ENCODE measurements around the gene GAREM2. TPM values are rescaled to one million over a fixed set of nuclear protein-coding genes. Genes with fewer than 3 reads are reported as not detected.

The GAREM2 gene
- total RNA-seq, 1 donor from 2014 or later = 4.2 TPM

GRCh38 chr2:26182887-26183630, 10.2 kb downstream of the GAREM2 start:
- Histone ChIP-seq H3K27ac (ENCODE audit: low read depth, low read length) (no peak overlapping the region), H3K36me3 (ENCODE audit: insufficient read depth, low read length) (no peaks in the 10 kb centered on the region), H4K20me1 (ENCODE audit: insufficient read depth, low read length) (no peaks in the 10 kb centered on the region), H2AFZ (ENCODE audit: low read depth, low read length) (no peak overlapping the region), H3K9ac (ENCODE audit: low read length) (no peak overlapping the region), H3K4me2 (ENCODE audit: low read length) (no peak overlapping the region), H3K9me3 (ENCODE audit: insufficient read depth, low read depth, low read length) (no peaks in the 10 kb centered on the region), H3K4me3 (ENCODE audit: insufficient read depth, low read depth, low read length) (no peak overlapping the region), H3K27me3 (ENCODE audit: insufficient read depth, low read length) (no peaks in the 10 kb centered on the region), H3K4me1 (ENCODE audit: insufficient read depth, low read length) (peaks cover 4% of the 10 kb centered on the region), H3K79me2 (ENCODE audit: insufficient read depth, low read length) (no peaks in the 10 kb centered on the region)
- H3K9me3 Mint-ChIP-seq (ENCODE audit: unreplicated experiment) = no peaks in the 10 kb centered on the region
- H3K4me1 Mint-ChIP-seq (ENCODE audit: low read depth, unreplicated experiment) = peaks cover 4% of the 10 kb centered on the region
- FAIRE-seq = no peak
- DNase-seq (ENCODE audit: low read depth) = no peak
- H3K27me3 Mint-ChIP-seq (ENCODE audit: low read depth, unreplicated experiment) = peaks cover 41% of the 10 kb centered on the region
- no peak overlapping the region for H3K4me3 Mint-ChIP-seq (ENCODE audit: unreplicated experiment)
- no peak overlapping the region for H3K27ac Mint-ChIP-seq (ENCODE audit: unreplicated experiment)
- no peak for TF ChIP-seq EZH2 (IDR thresholded peaks at IDR 0.05; ENCODE audit: insufficient read depth, low read length)
- TF ChIP-seq CTCF (IDR thresholded peaks at IDR 0.05; ENCODE audit: insufficient read depth, low read depth, low read length) = no peak
- H3K36me3 Mint-ChIP-seq (ENCODE audit: low read depth, unreplicated experiment) = no peaks in the 10 kb centered on the region

GRCh38 chr2:26184121-26184520, 11.2 kb downstream of the GAREM2 start:
- no peak for DNase-seq (ENCODE audit: low read depth)
- Mint-ChIP-seq H3K4me3 (ENCODE audit: unreplicated experiment) (peak overlapping the region; percentile 31), H3K9me3 (ENCODE audit: unreplicated experiment) (no peaks in the 10 kb centered on the region), H3K36me3 (ENCODE audit: low read depth, unreplicated experiment) (no peaks in the 10 kb centered on the region), H3K27ac (ENCODE audit: unreplicated experiment) (peak overlapping the region; percentile 34), H3K27me3 (ENCODE audit: low read depth, unreplicated experiment) (peaks cover 41% of the 10 kb centered on the region), H3K4me1 (ENCODE audit: low read depth, unreplicated experiment) (peaks cover 4% of the 10 kb centered on the region)
- peak overlapping the region; percentile 72 for H3K4me2 ChIP-seq (ENCODE audit: low read length)
- H3K36me3 ChIP-seq (ENCODE audit: insufficient read depth, low read length) = no peaks in the 10 kb centered on the region
- no peaks in the 10 kb centered on the region for H4K20me1 ChIP-seq (ENCODE audit: insufficient read depth, low read length)
- no peak overlapping the region for H3K9ac ChIP-seq (ENCODE audit: low read length)
- TF ChIP-seq EZH2 (IDR thresholded peaks at IDR 0.05; ENCODE audit: insufficient read depth, low read length) (no peak), CTCF (IDR thresholded peaks at IDR 0.05; ENCODE audit: insufficient read depth, low read depth, low read length) (no peak)
- H3K79me2 ChIP-seq (ENCODE audit: insufficient read depth, low read length) = no peaks in the 10 kb centered on the region
- H3K4me1 ChIP-seq (ENCODE audit: insufficient read depth, low read length) = peaks cover 4% of the 10 kb centered on the region
- peak overlapping the region; percentile 75 for H2AFZ ChIP-seq (ENCODE audit: low read depth, low read length)
- no peaks in the 10 kb centered on the region for H3K9me3 ChIP-seq (ENCODE audit: insufficient read depth, low read depth, low read length)
- H3K27ac ChIP-seq (ENCODE audit: low read depth, low read length) = no peak overlapping the region
- no peaks in the 10 kb centered on the region for H3K27me3 ChIP-seq (ENCODE audit: insufficient read depth, low read length)
- FAIRE-seq = no peak
- no peak overlapping the region for H3K4me3 ChIP-seq (ENCODE audit: insufficient read depth, low read depth, low read length)
